ENCODE results near the gene ARHGAP28.

Gene ARHGAP28

DNA sequence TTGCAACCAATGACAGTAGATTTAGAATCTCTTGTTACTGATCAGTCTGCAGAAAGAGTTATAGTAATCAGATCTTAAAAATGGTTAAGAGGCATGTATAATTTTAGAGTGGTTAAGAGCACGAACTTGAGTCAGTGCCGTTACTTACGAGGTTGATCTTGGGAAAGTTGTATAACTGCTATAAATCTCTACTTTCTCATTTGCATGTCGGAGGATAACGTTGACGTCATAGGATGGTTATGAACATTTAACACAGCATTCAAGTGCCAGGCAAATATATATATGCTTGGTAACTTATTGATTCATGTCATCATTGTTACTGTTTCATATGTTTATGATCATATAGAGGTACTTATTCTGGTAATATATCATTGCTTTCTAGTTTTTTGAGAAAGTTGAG, 146.2 kb downstream of the ARHGAP28 start:
- peak; percentile 69 for DNase-seq

DNA sequence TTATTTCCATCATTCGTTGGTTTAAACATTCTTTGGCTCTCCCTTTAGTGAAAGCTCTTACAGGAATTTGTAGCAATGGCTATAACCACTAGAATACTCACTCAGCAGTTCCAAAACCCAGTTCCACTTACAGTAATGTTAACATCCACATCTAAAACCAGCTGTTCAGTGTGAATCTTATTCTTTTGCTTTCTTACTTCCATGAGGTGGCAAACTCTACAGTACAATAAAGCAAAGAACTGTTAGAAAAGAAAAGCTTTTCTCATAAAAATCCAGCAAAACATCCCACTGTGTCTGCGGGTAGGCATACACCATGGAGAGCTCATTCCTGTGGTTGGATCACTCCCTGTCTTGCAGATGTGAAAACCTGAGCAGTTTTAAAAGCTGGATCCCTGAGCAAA, 147.1 kb downstream of the ARHGAP28 start:
- peak; percentile 84 for DNase-seq

DNA sequence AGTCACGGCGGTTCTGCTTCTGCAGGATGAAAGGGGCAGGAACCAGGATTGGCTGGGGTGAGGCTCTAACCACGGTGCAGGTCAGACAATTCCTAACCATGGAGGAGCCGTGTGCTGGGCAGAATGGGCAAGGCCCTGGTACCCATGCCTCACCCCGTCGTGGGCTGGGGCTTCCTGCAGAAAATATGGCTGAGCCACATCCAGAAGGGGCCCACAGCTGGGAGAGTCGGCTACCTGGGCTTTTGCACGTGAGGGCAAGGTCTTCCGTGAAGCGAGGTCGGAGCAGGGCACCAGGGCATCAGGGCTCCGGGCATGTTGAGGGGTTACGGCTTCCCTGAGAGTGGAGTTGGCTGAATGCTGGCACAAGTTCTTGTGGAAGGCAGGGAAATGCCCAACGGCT, 147.8 kb downstream of the ARHGAP28 start:
- no peak for DNase-seq

DNA sequence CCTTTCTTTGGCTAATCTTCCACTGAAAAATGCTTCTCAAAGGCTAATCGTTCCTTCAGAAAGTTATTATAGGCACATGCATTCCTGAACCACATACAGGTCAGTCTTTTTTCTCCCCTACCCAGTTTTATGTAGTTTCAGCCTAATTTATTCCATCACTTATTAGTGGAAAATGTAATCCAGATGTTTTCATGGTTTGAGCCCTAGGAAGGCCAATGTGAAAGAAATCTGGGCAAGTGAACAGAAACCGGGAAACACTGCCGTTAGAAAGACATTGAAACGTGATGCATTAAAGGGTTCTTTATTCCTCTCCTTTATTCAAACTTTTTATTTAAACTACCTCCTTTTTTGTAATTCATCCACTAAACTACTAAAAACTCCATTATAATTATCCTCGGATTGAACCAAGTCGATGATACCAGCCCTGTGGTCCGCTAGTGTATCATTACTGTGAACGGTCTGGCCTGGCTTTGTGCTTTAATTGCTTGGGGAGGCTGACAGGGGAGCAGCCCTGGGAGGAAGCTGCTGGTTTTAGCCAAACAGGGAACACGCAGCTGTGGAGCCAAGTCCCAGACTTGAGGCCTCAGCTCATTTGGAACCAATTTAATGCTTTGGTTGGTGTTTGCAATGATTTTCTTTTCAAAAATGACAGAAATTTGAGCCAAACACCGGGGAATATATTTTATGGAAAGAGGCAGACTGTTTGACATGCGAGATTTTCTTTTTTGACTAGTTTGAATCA, 149.2 kb downstream of the ARHGAP28 start:
- peak; percentile 88 for DNase-seq

DNA sequence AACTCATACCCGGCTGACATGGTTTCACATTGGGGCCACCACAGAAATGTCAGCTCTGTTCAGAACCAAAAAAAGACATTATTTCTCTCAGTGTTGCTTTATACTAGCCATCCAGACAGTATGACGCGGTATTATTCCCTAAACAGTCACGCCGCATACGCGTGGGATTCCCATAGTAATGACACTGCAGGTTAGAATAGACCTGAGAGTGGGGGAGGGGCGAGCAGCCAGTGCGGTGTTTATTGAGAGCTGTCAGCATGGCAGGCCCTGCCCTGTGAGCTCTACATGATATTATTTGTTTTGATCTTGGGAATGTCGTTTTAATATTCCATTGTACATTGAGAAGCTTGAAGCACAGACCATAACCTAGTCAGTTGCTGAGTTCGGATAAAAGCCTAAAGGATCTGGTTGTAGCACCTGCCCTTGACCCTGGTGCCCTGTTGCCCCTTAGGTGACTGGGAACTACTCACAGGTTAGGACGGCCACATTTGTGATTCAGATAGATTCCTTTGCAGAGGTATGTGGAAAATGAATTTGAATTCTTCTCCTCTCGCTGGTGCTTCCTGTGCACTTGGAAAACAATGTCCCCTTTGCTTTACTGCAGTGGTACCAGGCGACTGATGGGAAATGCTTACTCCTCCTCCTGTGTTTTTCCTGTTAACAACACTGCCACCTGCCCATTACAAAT, 150.1 kb downstream of the ARHGAP28 start:
- no peak for DNase-seq

DNA sequence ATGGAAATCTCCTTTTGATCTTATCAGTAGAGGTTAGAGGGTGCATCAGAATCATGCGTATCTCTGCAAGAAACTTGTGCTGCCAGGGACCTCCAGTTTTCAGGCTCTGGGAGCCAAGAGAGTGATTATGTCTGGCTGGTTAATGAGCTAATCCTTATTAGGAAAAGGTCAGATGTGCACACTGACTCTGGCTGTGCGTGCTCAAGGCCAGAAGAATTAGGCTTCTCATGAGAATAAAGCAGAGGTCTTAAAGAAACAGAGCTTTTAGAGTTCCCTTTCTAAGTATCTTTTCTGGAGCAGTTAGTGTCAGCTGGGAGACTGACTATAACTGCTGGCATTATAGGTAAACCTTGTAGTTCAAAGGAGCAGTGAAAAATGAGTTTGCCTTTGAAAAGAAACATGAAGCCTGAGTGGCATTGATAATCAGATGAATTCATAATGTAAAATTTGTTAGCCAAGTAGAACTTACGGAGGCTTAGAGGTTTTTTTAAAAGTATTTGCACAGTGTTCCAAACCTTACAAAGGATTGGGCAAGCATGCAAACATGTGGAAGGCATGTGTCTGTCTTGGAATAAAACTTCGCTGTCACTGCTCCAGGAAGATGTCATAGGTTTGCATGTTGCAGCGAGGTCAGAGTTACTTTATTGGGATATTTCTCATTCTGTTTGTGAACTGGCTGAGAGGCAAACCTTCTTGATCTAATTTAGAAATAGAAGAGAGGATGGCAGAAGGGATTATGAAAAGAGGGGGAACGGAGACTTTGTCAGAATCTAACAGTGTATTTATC, 151.7 kb downstream of the ARHGAP28 start:
- DNase-seq = peak; percentile 95

DNA sequence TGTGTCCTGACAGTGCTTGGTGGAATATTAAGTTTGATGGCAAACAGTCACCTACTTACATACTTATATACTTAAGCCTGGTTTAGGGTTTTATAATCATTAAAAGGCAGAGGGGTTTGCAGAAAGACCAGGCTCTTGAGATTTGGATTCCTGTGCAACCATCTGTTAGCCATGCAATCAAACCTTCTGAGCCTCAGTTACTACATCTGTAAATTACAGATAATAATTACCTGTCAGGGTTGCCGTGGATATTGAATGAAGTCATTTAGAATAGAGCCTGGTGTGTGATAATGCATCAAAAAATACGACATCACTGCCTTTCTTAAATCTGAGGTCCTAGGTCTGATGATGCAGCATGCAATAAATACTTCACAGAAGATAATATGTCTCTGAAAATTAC, 152.9 kb downstream of the ARHGAP28 start:
- DNase-seq = no peak

DNA sequence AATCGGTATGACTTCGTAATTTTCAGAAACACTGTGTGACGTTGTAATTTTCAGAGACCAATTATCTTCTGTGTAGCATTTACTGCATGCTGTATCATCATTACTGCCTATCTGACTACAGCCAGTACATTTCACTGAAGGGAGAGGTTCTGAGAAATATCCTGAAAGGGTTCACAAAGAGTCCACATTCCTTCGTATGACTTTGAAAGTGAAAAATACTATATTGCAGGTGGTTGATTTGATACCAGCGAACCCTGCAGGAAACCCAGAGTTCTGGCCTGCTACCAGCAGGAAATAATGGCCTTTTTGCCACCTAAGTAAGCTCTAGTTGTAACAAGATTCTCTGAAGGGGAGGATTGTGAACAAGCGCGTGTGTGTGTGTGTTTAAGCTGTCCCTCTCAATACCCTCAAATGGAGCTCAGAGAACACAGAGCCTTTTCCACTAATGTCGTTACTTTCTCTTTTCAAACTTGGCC, 155.5 kb downstream of the ARHGAP28 start:
- DNase-seq = peak; percentile 36

DNA sequence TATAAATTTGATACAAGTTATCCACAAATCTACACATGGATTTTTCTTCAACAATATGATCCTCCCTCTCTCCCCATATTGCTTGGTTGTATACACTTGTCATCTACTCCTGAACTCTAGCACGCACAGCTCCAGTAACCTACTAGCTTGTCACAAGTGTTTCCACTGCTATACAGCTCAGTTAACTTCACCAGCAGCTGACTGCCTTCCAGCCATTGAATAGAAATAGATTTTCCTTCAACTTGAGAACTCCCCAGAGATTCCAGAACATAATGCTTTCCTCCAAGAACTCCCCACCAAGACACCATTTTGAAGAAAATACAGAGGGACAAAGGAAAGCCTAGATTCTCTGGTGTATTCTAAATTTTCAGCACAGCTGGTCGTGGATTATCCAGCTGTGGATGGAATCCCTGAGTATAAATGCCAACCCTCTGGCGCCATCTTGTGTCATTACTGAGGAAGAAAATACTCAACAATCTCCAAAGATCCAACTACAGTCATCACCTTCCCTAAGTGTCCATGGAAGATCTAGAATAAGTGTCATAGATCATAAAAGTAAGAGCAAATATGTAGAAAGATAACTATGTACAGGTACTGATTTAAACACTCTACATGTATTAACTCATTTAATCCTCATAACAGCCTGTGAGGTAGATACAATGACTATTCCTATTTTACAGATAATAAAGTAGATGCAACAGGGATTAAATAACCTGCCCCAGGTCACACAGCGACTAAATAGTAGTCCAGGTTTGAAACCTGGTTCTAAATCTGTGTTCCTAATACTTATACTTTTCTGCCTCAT, 156.7 kb downstream of the ARHGAP28 start:
- peak; percentile 59 for DNase-seq

DNA sequence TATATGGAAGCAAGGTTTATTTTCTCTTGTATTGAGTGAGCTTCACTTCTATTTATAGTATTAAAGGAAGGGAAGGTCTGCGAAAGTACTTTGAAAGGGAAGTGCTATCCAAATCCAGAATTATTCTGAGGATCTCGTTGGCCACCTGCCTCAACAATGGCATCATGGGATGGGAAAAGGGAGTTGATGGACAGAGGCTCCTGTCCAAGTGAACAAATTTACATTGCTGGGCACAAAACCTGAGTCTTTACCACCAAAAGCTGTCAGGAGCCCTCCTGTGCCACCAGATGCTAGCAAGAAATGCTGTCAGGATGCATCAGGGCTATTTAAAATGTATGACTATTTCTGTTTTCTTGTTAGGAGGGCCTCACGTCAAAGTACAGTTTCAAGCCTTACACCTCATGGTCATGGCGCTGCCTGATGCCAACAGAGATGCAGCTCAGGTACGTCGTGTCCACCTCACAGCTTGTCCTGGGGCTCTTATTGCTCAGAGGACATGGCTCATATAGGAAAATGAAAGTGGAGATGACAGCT, 157.3 kb downstream of the ARHGAP28 start:
- DNase-seq = no peak

DNA sequence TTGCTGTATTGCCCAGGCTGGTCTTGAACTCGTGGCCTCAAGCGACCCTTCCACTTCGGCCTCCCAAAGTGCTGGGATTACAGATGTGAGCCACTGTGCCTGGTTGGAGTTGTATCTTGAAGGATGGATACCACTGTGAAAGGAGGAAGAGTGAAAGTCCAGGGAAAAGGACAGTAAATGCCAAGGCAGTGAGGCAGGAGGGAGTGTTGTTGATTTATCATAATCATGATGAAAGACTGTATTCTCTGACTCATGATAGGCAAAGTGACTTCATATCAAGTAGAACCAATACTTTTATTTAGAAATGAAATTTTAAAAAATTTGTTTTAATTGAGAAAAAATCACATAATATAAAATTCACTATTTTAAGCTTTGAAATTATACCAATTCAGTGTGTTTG, 162.3 kb downstream of the ARHGAP28 start:
- DNase-seq = no peak

DNA sequence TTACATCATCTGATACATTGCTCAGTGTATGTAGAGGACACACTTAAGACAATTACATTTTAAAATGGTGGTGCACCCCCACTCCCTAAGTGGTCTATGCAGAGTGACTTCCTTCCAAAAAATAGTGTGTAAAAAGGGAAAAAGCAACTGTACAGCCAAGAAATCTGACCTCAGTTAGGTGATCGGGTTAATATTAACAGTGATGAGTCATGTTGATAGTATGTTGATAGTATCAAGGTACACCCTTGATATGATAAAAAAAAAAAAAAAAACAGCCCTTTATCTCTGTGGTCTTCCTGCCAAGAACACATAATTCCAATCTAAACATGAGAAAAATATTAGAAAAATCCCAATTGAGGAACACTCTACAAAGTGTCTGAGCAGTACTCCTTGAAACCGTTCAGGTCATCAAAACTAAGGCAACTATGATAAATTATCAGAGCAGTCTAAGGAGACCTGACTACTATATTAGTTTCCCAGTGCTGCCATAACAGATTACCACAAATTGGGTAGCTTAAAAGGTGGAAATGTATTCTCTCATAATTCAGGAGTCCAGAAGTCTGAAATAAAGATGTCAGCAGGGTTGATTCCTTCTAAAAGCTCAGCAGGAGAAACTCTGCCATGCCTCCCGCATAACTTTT, 171.9 kb downstream of the ARHGAP28 start:
- no peak for DNase-seq

DNA sequence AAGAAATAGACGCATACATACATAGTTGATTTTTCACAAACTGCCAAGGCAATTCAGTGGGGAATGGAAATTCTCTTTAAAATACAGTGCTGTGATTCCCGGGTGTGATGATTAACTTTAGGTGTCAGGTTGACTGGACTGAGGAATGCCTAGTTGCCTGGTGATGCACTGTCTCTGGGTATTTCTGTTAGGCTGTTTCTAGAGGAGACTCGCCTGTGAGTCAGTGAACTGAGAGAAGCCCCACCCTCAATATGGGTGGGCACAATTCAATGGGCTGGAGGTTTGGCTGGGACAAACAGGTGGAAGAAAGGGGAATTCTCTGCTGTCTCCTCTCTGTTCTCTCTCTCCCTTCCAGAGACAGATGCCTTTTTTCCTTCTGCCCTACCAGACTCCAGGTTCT, 187.6 kb downstream of the ARHGAP28 start:
- peak; percentile 8 for DNase-seq

DNA sequence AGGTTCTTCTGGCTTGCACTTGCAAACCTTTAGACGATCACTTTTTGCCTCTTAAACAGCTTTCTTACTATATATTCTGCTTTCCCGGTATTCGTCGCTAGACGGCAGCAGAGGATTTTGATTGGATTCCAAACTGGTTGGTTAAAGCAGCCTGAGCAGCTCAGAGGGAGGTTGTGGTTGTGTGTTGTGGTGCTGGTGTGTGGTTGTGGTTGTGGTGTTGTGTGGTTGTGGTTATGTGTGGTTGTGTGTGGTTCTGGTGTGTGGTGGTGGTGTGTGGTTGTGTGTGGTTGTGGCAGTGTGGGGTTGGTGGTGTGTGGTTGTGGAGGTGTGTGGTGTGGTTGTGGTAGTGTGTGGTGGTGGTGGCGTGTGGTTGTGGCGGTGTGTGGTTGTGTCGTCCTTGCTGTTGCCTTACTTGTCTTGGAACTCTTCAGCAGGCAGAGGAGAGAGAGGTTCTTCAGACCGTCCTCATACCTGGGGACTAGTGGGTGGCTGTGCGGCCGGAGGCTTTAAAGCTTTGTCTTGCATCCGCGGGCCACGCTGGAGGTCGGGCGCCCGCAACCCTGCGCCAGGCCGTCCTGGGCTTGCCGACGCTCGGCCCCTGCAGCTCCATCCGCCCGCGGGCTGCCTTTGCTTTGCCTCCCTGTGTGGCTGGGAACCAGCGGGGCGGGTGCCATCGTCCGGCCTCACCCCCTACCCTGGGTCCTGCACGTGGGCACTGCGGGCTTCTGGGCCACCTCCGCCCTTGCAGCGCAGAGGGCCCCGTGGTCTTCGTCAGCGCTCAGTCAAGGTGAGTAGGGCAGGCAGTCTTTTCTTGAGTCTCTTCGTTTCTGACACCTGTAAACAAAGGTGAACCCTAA, 190.8 kb downstream of the ARHGAP28 start:
- peak; percentile 69 for DNase-seq

DNA sequence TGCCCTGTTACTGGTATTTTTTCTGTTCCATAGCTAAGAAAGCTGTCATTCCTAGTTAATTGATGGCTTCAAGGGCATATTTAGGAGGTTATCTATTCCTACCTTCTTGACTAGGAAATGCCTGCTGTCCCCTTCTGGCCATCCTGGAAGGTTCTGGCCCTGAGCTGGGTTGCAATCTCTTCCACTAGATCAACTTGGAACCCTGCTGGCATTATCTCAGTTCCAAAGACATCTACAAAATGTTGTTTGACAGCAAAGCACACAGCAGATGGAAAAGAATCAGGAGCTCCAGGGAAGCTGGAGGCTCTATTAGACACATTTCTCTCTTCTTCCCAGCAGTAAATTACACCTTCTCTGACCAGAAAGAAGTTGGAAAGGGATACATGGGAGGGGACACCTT, 192.1 kb downstream of the ARHGAP28 start:
- DNase-seq = no peak

DNA sequence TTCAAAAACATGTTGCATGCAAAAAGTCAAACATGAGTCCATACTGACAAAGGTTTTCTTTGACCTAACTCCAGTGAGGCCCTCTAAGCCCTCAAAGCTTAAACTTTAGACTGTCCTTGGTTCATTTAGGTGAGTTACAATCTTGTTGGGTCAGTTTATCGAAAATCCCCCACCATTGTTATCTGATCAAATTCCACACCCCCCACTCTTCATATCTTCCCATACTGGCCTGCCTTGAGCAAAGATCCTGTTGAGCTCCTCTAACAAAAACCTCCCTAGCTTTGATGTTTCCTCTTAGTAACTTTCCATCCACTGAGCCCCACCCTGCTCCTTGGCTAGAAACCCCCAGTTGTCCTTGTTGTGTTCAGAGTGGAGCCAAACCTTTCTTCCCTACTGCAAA, 193.7 kb downstream of the ARHGAP28 start:
- no peak for DNase-seq

DNA sequence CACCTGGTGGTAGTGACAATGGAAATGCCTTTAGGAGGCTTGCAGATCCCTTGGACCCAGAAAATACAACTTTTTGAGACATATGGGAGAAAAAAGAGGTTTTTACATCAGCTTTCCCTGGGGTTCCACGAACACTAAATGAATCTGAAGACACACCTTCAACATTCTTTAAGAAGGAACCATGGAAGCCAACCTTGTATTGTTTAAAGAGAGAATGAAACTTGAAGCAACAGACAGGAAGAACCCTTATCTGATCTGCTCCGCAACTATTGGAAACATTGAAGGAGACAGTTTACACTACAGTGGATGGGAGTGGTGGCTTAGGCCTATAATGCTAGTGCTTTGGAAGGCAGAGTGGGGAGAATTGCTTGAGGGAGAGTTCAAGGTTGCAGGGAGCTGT, 197.6 kb downstream of the ARHGAP28 start:
- DNase-seq = no peak

DNA sequence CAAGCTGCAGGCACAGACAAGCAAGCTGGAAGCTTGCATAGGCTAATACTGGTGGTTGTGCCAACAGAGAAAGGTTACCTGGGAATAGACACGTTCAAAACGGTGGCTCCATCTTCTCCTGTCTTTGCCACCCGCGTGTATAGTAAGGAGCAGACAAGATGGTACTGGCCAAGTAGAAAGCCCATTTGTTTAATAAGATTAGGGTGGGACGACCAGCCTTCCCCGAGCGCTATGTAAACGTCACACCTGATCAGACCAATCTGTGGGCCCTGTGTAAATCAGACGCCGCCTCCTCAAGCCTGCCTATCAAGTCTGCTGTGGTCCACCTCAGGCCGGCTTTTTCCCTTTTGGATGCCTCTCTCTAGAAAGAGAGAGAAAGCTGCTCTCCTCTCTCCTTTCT, 198.8 kb downstream of the ARHGAP28 start:
- DNase-seq = no peak

DNA sequence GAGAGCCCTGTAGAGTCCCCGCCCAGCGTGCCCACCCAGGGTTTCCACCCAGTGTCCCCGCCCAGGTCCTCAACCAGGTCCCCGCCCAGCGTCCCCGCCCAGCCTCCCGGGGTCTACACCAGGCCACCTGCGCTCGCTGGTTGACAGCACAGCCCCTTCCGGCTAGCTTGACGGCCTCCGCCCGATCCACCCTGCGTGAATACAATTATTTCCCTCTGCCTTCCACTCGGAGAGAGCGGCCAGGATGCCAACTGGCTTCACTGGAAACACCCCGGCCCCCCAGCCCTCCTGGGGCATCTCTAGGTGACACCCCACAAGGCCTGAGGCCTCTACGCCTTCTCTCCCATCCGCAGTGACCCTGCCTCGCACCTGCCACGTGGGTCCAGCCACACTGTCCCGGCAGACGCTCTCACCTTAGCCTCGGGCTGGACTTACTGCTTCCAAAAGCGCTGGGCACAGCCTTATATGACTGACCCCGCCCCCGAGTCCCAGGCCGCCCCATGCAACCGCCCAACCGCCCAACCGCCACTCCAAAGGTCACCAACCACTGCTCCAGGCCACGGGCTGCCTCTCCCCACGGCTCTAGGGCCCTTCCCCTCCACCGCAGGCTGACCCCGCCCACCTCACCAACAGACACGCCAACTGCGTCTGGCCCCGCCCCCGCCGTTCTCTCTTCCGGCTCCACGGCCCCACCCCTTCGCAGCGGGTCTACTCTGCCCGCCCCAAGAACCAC, 200.0 kb downstream of the ARHGAP28 start:
- DNase-seq = no peak

DNA sequence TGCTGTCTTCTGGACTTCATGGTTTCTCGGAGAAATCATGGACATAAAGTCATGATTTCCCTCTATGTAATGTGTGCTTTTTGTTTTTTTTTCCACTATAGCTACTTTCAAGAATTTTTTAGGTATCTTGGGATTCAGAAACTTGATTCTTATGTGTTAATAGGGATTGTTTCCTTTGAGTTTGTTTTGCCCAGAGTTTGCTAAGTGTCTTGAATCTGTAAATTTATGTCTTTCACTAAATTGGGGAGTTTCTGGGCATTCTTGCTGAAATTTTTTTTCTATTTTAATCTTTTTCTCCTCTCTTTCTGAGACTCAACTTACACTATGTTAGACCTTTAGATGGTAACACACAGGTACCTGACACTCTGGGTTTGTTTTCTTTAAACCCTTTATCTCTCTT, 205.3 kb downstream of the ARHGAP28 start:
- no peak for DNase-seq

Data from fibroblast of skin of abdomen (primary cell).